ENCODE results near the gene DTYMK.
"Not testable (repeated sequence)": the region's sequence is repeated elsewhere in the genome, so short reads cannot be mapped to it uniquely, and the experiment has no call there.

The DTYMK gene

GRCh38 chr2:241671457-241672240, 15.0 kb downstream of the DTYMK start:
- FAIRE-seq, result no peak

DNA sequence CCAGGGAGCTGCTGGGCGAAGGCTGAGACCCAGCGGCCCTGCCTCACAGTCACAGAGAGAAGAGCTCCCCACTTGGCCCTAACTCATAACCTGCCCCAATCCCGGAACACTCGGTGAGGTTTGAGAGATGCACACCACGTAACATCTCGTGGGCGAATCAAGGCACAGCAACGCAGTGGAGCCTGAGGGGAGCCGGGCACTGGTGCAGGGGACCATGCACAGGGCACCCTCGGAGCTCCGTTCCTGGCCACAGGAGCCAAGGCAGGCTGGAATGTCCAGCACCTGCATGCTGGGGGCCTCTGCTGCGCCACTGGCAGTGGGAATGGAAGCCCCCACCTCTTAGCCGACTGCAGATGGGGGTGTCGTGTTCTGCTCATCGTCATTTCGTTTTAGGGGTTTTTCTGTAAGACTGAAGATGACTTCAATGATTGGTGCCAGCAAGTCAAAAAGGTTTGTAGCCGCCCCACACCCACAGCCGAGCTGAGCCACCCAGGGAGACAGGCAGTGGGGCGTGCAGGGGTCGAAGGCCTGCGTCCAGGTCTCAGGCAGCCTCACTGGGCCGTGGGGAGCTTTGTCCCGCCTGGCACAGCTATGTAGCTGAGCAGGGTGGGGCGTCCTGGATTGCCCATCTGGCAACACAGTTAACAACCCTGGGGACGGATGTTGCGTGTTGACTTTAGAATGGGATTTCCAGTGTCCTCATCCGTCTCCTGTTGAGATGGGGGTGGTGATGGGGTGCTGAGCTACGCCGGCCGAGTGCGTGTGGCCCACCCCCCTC, 16.1 kb downstream of the DTYMK start:
- no peak for FAIRE-seq

- FAIRE-seq, result no peak
Measured at GRCh38 chr2:241668839-241669238, 17.8 kb downstream of the DTYMK start.

DNA sequence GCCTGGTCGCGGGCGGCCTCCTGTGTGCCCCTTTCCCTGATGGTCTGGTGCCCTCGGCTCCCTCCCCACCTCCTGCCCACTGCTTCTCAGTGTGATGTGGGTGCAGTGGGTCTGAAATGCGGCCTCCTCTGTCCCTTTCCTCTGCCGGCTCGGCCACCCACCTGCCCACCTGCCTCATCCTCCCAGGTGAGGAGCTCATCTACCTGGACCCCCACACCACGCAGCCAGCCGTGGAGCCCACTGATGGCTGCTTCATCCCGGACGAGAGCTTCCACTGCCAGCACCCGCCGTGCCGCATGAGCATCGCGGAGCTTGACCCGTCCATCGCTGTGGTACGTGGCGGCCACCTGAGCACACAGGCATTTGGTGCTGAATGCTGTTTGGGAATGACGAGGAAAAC, 18.3 kb downstream of the DTYMK start:
- FAIRE-seq, result no peak

DNA sequence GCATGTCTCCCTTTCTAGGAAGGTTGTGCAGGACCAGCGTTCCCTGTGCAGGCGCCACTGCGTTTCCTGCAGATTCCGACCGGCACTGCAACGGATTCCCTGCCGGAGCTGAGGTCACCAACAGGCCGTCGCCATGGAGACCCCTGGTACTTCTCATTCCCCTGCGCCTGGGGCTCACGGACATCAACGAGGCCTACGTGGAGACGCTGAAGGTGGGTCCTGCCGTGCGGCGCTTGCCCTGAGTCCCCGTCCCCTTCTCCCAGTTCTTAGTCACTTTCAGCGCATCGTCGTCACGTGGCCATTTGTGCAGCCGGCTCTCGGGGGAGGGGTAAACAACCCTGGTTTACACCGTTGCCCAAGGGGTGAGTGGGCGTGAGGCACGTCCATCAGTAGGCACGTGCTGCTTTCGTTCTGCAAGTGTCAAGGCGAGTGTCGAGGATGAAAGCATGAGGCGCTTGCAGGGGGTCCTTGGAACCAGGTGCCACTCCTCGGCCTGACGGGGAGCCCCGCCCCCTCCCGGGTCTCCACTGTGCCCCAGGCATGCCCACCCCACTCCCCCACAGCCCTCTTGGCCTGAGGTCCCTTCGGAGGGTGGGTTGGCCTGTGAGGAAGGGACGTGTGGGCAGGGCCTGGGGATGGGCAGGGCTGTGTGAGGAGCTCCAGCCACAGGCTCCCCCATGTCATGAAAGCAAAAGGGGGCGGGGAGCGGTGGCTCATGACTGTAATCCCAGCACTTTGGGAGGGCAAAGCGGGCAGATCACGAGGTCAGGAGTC, 19.8 kb downstream of the DTYMK start:
- no peak for FAIRE-seq

DNA sequence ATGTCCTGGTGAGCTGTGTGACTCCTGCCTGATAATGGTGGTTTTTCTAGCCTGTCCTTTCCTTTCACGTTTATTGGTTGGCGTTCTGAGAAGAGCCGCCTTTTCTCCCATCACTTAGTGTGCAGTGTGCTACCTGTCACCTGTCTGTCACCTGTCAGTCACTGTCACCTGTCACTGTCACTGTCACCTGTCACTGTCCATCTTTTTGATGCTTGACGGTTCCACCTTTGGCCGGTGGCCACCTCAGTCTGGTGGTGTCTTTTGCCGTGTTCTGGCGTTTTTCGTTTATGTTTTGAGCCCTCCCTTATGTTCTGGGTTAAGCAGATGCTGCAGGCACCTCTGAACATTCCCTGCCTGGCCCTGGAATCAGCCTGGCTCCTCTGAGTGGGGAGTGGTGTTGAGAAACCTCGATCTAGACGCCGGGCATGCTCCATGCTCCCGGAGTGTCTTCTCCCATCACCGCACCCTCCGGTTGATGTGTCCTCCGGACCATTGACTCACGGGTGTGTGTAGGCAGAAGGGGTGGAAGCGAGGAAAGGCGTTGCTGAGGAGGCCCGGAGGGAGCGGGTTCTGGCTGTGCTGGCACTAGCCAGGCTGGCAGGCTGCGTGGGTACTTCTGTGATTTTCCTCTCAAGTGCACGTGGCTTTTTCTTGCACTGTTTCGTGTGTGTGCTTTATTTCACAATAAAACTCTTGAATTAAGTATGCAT, 20.7 kb downstream of the DTYMK start:
- FAIRE-seq, result no peak

GRCh38 chr2:241662731-241663130, 23.9 kb downstream of the DTYMK start:
- FAIRE-seq, result not testable (repeated sequence)

- FAIRE-seq, result no peak
Measured at GRCh38 chr2:241660593-241661213, 25.9 kb downstream of the DTYMK start.

GRCh38 chr2:241659150-241659739, 27.4 kb downstream of the DTYMK start:
- FAIRE-seq, result no peak

DNA sequence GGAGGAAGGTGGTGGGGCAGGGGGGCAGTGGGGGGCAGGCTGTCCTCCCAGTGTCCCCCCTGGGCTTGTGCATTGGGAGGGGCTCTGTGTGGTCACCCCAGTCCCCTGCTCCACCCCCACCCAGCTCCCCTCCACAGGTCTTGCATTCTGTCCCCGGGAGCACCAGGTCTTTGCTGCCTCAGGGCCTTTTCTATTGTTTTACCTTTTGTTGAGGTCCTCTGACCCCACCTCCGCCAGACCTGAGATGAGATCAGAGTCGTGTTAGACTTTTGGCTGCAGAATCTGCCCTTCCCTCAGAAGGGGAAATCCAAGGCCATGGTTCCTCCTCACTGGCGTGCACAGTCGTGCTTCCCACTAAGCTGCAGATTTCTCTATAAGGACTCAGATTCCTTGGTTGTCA, 28.3 kb downstream of the DTYMK start:
- FAIRE-seq, result no peak

- no peak for FAIRE-seq
Measured at GRCh38 chr2:241657786-241658254, 28.8 kb downstream of the DTYMK start.

DNA sequence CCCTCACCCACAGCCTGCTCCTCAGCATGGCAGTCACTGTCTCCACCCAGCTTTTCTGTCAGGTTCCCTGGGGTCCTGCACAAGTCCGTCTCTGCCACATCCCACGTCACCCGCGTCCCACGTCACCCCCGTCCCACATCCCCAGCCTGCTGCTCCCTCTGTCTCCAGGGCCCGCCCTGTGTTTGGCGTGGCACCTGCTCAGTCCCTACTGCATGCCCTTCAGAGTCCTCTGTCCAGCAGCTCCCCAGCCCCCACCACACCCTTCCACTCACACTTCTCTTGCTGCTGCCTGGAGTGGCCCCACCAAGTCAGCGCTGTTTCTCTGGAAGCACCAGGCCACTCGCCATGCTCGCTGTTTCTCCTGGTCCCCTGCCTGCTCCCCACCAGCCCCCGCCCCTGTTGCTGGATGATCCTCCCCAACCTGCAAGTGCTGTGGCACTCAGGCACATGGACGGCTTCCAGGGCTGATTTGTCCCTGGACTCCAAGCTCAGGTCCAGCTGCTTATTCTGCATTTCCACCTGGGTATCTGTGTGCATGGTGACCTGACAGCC, 30.3 kb downstream of the DTYMK start:
- FAIRE-seq, result no peak

- no peak for FAIRE-seq
Measured at GRCh38 chr2:241655516-241656189, 31.0 kb downstream of the DTYMK start.

- no peak for FAIRE-seq
Measured at GRCh38 chr2:241654551-241654950, 32.1 kb downstream of the DTYMK start.

- no peak for FAIRE-seq
Measured at GRCh38 chr2:241653210-241653750, 33.3 kb downstream of the DTYMK start.

GRCh38 chr2:241652722-241653121, 33.9 kb downstream of the DTYMK start:
- FAIRE-seq, result no peak

- no peak for FAIRE-seq
Measured at GRCh38 chr2:241652142-241652541, 34.5 kb downstream of the DTYMK start.

- no peak for FAIRE-seq
Measured at GRCh38 chr2:241649927-241650326, 36.7 kb downstream of the DTYMK start.

DNA sequence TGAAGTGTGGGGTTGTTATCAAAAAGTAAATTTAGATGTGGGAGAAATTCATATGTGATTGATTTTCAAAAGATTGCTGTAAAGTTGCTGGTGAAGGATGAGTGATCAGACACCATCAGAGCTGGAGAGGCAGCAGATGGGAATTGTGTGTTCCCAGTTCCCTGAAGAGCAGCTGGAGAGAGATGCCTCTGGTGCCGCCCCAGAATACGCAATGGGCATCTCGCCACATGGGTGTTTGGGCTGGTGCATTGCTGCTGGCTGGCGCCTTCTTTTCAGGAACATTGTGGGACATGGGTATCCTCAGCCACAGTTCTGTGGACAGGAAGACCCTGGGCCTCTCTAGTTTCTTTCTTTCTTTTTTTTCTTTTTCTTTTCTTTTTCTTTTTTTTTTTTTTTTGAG, 37.2 kb downstream of the DTYMK start:
- no peak for FAIRE-seq

- no peak for FAIRE-seq
Measured at GRCh38 chr2:241648453-241648852, 38.2 kb downstream of the DTYMK start.
